Panc1 (cell line): ENCODE results near the gene COPS2. TPM values are rescaled to one million over a fixed set of nuclear protein-coding genes. Genes with fewer than 3 reads are reported as not detected.

Experiments
- ATAC-seq: fragments of 200-7000 bp; cut with Tn5 transposase; 2 replicates; pipeline ENCODE4 v1.9.1; 2020; ENCODE audit warnings: mild to moderate bottlenecking, moderate library complexity
- BruUV-seq: library from RNA; stranded (reverse); fragments of 400-500 nt; replicated peaks from 2 replicates; lab custom pipeline; 2021; lab: Mats Ljungman, UMichigan
- CTCF ChIA-PET: fragments of 300-600 bp; sonication (Branson Sonifier 250); formaldehyde crosslinking; loops from one replicate; lab custom pipeline; 2022; ENCODE audit warnings: antibody characterized with exemption; lab: Charles Lee
- POLR2A ChIA-PET: fragments of 300-600 bp; sonication (Branson Sonifier 250); formaldehyde crosslinking; loops from one replicate; lab custom pipeline; 2022; ENCODE audit warnings: antibody characterized with exemption; lab: Charles Lee
- DNase-seq: peaks from one replicate; pipeline ENCODE4 v3.0.0-alpha.2; 2010; ENCODE audit warnings: low read depth, low spot score
- H3K27ac ChIP-seq: 2 replicates; pipeline ENCODE4 v1.5.1; 2011; ENCODE audit warnings: mild to moderate bottlenecking, low read length, inconsistent platforms
- H3K27me3 ChIP-seq: fragments of 200-500 bp; sonication (Bioruptor generic); 2 replicates; pipeline ENCODE4 v1.6.0; 2014; ENCODE audit warnings: low read length, inconsistent platforms; ENCODE audit not compliant: control insufficient read depth, insufficient read depth
- H3K36me3 ChIP-seq: fragments of 200-500 bp; sonication (Bioruptor generic); 2 replicates; pipeline ENCODE4 v1.5.1; 2014; ENCODE audit warnings: inconsistent platforms, mild to moderate bottlenecking, low read length, moderate library complexity; ENCODE audit not compliant: control insufficient read depth, insufficient read depth
- H3K4me1 ChIP-seq: 2 replicates; pipeline ENCODE4 v1.5.1; 2011; ENCODE audit warnings: inconsistent platforms, mild to moderate bottlenecking, low read length, moderate library complexity; ENCODE audit not compliant: control insufficient read depth, insufficient read depth
- H3K4me3 ChIP-seq, 2 experiments: 2 replicates each; pipeline ENCODE4 v1.5.1; 2011 to 2012; ENCODE audit warnings: low read depth in 2 of 2, low read length in 2 of 2, mild to moderate bottlenecking in 2 of 2, inconsistent platforms in 1 of 2, moderate library complexity in 1 of 2
- H3K9me3 ChIP-seq: fragments of 200-500 bp; sonication (Bioruptor generic); 2 replicates; pipeline ENCODE4 v1.5.1; 2014; ENCODE audit warnings: low read depth, mild to moderate bottlenecking, inconsistent platforms, low read length, moderate library complexity; ENCODE audit not compliant: control insufficient read depth, insufficient read depth
- POLR2AphosphoS5 ChIP-seq: IDR thresholded peaks from 2 replicates; pipeline ENCODE4 v1.6.1; 2012; ENCODE audit warnings: mild to moderate bottlenecking, low read depth, low read length, moderate library complexity
- SIN3A ChIP-seq: IDR thresholded peaks from 2 replicates; pipeline ENCODE4 v1.6.1; 2012; ENCODE audit warnings: low read depth, mild to moderate bottlenecking, low read length, moderate library complexity, borderline replicate concordance; ENCODE audit not compliant: insufficient read depth
- TCF7L2 ChIP-seq: IDR thresholded peaks from 2 replicates; pipeline ENCODE4 v1.6.1; 2011; ENCODE audit warnings: mild to moderate bottlenecking, low read depth, low read length, inconsistent platforms
- in situ Hi-C: cut with HindIII; loops from 2 replicates; pipeline ENCODE4 v1.10.0; 2016; ENCODE audit warnings: low sequenced_read_pairs, low pct_unique_long_range_greater_than_20kb
- intact Hi-C: fragments of 100-400 bp; cut with micrococcal nuclease; formaldehyde crosslinking; loops from one replicate; pipeline ENCODE4 v1.10.0; 2022; ENCODE audit not compliant: unreplicated experiment
- total RNA-seq: library from RNA; stranded (reverse); gene quantifications from one replicate; pipeline ENCODE4 v1.2.1, GENCODE V29; 2021; ENCODE audit not compliant: unreplicated experiment
- TF ChIP-seq, protein P1 (sequence below), 2 experiments: IDR thresholded peaks; 2 replicates each; pipeline ENCODE4 v1.6.1; 2011 to 2012; ENCODE audit warnings: low read depth in 2 of 2, control low read depth in 1 of 2, low read length in 1 of 2, mild to moderate bottlenecking in 1 of 2, moderate library complexity in 1 of 2; ENCODE audit not compliant: insufficient read depth in 1 of 2
- TF ChIP-seq, protein P2 (sequence below): fragments of 450-650 bp; IDR thresholded peaks from 2 replicates; pipeline ENCODE4 v1.5.1; 2017; ENCODE audit warnings: mild to moderate bottlenecking

Gene COPS2
- total RNA-seq, 1 experiment from 2014 or later = 69.4 TPM

DNA sequence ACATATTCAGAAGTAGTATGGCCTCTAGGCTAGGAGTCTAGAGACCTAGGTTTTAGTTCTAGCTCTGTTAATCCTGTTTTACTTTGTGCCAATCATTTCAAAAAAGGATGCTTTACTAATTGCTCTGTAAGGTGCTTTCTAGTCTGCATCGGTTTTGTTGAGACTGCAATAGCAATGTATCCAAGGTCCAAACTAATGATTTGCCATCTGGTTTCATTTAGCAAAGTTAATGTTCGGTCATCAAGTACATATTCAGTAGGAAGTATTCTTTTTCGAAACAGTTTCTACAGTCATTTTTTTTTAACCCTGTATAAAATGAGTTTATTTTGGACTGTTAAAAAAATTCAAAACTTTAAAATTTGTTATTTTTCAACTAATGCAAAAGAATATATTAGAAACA is 12.6 kb upstream of the COPS2 start:
- H3K27ac ChIP-seq = no peak overlapping the region
- H3K4me3 ChIP-seq = no peak overlapping the region
- BruUV-seq = no TSS peak
- no peaks in the 10 kb centered on the region for H3K9me3 ChIP-seq
- no peaks in the 10 kb centered on the region for H3K36me3 ChIP-seq
- H3K27me3 ChIP-seq = no peaks in the 10 kb centered on the region
- CTCF ChIA-PET = no interaction called here
- H3K4me1 ChIP-seq = peaks cover 15% of the 10 kb centered on the region
- POLR2A ChIA-PET = no interaction called here
- TF ChIP-seq, protein P1, sequence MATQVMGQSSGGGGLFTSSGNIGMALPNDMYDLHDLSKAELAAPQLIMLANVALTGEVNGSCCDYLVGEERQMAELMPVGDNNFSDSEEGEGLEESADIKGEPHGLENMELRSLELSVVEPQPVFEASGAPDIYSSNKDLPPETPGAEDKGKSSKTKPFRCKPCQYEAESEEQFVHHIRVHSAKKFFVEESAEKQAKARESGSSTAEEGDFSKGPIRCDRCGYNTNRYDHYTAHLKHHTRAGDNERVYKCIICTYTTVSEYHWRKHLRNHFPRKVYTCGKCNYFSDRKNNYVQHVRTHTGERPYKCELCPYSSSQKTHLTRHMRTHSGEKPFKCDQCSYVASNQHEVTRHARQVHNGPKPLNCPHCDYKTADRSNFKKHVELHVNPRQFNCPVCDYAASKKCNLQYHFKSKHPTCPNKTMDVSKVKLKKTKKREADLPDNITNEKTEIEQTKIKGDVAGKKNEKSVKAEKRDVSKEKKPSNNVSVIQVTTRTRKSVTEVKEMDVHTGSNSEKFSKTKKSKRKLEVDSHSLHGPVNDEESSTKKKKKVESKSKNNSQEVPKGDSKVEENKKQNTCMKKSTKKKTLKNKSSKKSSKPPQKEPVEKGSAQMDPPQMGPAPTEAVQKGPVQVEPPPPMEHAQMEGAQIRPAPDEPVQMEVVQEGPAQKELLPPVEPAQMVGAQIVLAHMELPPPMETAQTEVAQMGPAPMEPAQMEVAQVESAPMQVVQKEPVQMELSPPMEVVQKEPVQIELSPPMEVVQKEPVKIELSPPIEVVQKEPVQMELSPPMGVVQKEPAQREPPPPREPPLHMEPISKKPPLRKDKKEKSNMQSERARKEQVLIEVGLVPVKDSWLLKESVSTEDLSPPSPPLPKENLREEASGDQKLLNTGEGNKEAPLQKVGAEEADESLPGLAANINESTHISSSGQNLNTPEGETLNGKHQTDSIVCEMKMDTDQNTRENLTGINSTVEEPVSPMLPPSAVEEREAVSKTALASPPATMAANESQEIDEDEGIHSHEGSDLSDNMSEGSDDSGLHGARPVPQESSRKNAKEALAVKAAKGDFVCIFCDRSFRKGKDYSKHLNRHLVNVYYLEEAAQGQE (IDR thresholded peaks at IDR 0.05; ENCODE audit: insufficient read depth in 1 of 2, low read depth in 2 of 2, low read length in 1 of 2) = no peak
- TF ChIP-seq POLR2AphosphoS5 (no peak), SIN3A (no peak), TCF7L2 (no peak)
- TF ChIP-seq, protein P2, sequence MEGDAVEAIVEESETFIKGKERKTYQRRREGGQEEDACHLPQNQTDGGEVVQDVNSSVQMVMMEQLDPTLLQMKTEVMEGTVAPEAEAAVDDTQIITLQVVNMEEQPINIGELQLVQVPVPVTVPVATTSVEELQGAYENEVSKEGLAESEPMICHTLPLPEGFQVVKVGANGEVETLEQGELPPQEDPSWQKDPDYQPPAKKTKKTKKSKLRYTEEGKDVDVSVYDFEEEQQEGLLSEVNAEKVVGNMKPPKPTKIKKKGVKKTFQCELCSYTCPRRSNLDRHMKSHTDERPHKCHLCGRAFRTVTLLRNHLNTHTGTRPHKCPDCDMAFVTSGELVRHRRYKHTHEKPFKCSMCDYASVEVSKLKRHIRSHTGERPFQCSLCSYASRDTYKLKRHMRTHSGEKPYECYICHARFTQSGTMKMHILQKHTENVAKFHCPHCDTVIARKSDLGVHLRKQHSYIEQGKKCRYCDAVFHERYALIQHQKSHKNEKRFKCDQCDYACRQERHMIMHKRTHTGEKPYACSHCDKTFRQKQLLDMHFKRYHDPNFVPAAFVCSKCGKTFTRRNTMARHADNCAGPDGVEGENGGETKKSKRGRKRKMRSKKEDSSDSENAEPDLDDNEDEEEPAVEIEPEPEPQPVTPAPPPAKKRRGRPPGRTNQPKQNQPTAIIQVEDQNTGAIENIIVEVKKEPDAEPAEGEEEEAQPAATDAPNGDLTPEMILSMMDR = no peak
- intact Hi-C loops = no loop called here
- in situ Hi-C loops = no loop called here
- ATAC-seq = no peak
- DNase-seq = no peak

DNA sequence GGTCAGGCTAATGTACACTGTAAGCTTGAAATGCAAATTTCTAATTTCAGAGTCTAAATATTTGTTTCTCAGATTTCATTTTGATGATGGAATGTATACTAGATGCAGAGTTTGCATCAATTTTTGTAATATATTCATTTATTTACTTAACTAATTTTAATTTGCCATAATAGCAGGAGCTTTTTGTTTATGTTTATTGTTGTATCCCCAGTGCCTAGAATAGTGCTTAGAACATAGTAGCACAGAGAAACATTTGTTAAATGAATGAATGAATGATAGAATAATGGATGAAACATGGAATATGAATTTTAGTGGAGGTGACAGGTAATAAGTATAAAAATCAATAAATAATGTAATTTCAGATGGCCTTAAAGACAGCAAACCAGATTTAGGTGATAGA is 9.5 kb upstream of the COPS2 start:
- no TSS peak for BruUV-seq
- Histone ChIP-seq H3K4me1 (peaks cover 7% of the 10 kb centered on the region), H3K27me3 (no peaks in the 10 kb centered on the region), H3K27ac (no peak overlapping the region), H3K36me3 (no peaks in the 10 kb centered on the region), H3K9me3 (no peaks in the 10 kb centered on the region), H3K4me3 (no peak overlapping the region)
- in situ Hi-C loops = no loop called here
- ATAC-seq = no peak
- intact Hi-C loops = no loop called here
- ChIA-PET POLR2A (no interaction called here), CTCF (no interaction called here)
- TF ChIP-seq POLR2AphosphoS5 = no peak
- no peak for TF ChIP-seq TCF7L2
- no peak for TF ChIP-seq SIN3A
- TF ChIP-seq, protein P1 (IDR thresholded peaks at IDR 0.05; ENCODE audit: insufficient read depth in 1 of 2, low read depth in 2 of 2, low read length in 1 of 2) = no peak
- TF ChIP-seq, protein P2 = no peak
- DNase-seq = no peak
